KMS-11 (cell line): ENCODE measurements around the gene TEAD1.

Source experiments
- H2AFZ ChIP-seq: fragments of 200-600 bp; sonication (generic); 2 replicates; pipeline ENCODE4 v1.6.1; 2016; ENCODE audit warnings: antibody characterized with exemption, mixed run types, low read depth
- H3K27ac ChIP-seq: fragments of 200-600 bp; sonication (generic); 2 replicates; pipeline ENCODE4 v1.6.1; 2016; ENCODE audit warnings: mild to moderate bottlenecking, mixed run types
- H3K27me3 ChIP-seq: fragments of 200-600 bp; sonication (generic); 2 replicates; pipeline ENCODE4 v1.6.1; 2017; ENCODE audit warnings: mild to moderate bottlenecking, low read depth, mixed run types, moderate library complexity; ENCODE audit not compliant: insufficient read depth
- H3K36me3 ChIP-seq: fragments of 200-600 bp; sonication (generic); 2 replicates; pipeline ENCODE4 v1.6.1; 2017; ENCODE audit warnings: mild to moderate bottlenecking, mixed run types; ENCODE audit not compliant: insufficient read depth
- H3K4me1 ChIP-seq: fragments of 200-600 bp; sonication (generic); 2 replicates; pipeline ENCODE4 v1.6.1; 2016; ENCODE audit warnings: mild to moderate bottlenecking, low read depth, mixed run types; ENCODE audit not compliant: poor library complexity, severe bottlenecking
- H3K4me2 ChIP-seq: fragments of 200-600 bp; sonication (generic); 2 replicates; pipeline ENCODE4 v1.7.0; 2016; ENCODE audit warnings: mild to moderate bottlenecking, mixed run types
- H3K4me3 ChIP-seq: fragments of 200-600 bp; sonication (generic); IDR thresholded peaks from 2 replicates; pipeline ENCODE4 v1.6.1; 2017; ENCODE audit warnings: low read depth, low read length, mixed read lengths; ENCODE audit not compliant: insufficient read depth
- H3K79me2 ChIP-seq: fragments of 200-600 bp; sonication (generic); 2 replicates; pipeline ENCODE4 v1.6.1; 2016; ENCODE audit warnings: low read depth, mixed run types; ENCODE audit not compliant: insufficient read depth
- H3K9ac ChIP-seq: fragments of 200-600 bp; sonication (generic); 2 replicates; pipeline ENCODE4 v1.6.1; 2016; ENCODE audit warnings: mild to moderate bottlenecking, mixed run types
- H4K20me1 ChIP-seq: fragments of 200-600 bp; sonication (generic); 2 replicates; pipeline ENCODE4 v1.6.1; 2016; ENCODE audit warnings: mild to moderate bottlenecking, mixed run types; ENCODE audit not compliant: insufficient read depth
- CTCF ChIP-seq: fragments of 200-600 bp; sonication (generic); conservative IDR thresholded peaks from 2 replicates; pipeline ENCODE4 v1.6.1; 2017; ENCODE audit warnings: low read depth, mild to moderate bottlenecking, antibody characterized with exemption, low read length, moderate library complexity, mixed read lengths

Gene TEAD1

GRCh38 chr11:12673924-12674570 lies at the start of gene TEAD1:
Gene TEAD1 (plus strand): TSS chr11:12674421.
- TF ChIP-seq CTCF, result no peak
- Histone ChIP-seq H3K9ac (peak within 1 kb of the TSS; percentile 94), H2AFZ (peak within 1 kb of the TSS; percentile 82), H3K4me3 (no peak within 1 kb of the TSS), H3K79me2 (peaks cover 40% of the 10 kb centered on the region), H3K4me1 (peaks cover 31% of the 10 kb centered on the region), H3K27ac (peak within 1 kb of the TSS; percentile 73), H3K4me2 (peak within 1 kb of the TSS; percentile 59), H4K20me1 (peaks cover 15% of the 10 kb centered on the region), H3K27me3 (no peaks in the 10 kb centered on the region), H3K36me3 (no peaks in the 10 kb centered on the region)

GRCh38 chr11:12624595-12624994 lies 49.6 kb upstream of the TEAD1 start:
- no peak overlapping the region for H3K27ac ChIP-seq
- TF ChIP-seq CTCF, result no peak

GRCh38 chr11:12625438-12626071 lies 48.7 kb upstream of the TEAD1 start:
- no peak overlapping the region for H3K4me2 ChIP-seq
- no peak for TF ChIP-seq CTCF
- H3K79me2 ChIP-seq, result no peaks in the 10 kb centered on the region
- no peaks in the 10 kb centered on the region for H3K27me3 ChIP-seq
- no peak overlapping the region for H2AFZ ChIP-seq
- H3K9ac ChIP-seq, result no peak overlapping the region
- no peaks in the 10 kb centered on the region for H3K36me3 ChIP-seq
- no peak overlapping the region for H3K27ac ChIP-seq
- H4K20me1 ChIP-seq, result no peaks in the 10 kb centered on the region
- no peak overlapping the region for H3K4me3 ChIP-seq
- no peaks in the 10 kb centered on the region for H3K4me1 ChIP-seq

More at GRCh38 chr11:12624595-12624994, 49.6 kb upstream of the TEAD1 start:
- Histone ChIP-seq H2AFZ (no peak overlapping the region), H3K4me2 (no peak overlapping the region), H3K4me1 (no peaks in the 10 kb centered on the region), H3K36me3 (no peaks in the 10 kb centered on the region), H3K27me3 (no peaks in the 10 kb centered on the region), H3K79me2 (no peaks in the 10 kb centered on the region), H4K20me1 (no peaks in the 10 kb centered on the region), H3K4me3 (no peak overlapping the region), H3K9ac (no peak overlapping the region)

- Histone ChIP-seq H3K36me3 (no peaks in the 10 kb centered on the region), H3K79me2 (no peaks in the 10 kb centered on the region), H3K4me3 (no peak overlapping the region), H4K20me1 (no peaks in the 10 kb centered on the region), H3K4me2 (no peak overlapping the region), H3K27ac (no peak overlapping the region), H3K27me3 (no peaks in the 10 kb centered on the region), H3K9ac (no peak overlapping the region), H2AFZ (no peak overlapping the region), H3K4me1 (no peaks in the 10 kb centered on the region)
- TF ChIP-seq CTCF, result no peak
Measured at GRCh38 chr11:12626616-12627015, 47.6 kb upstream of the TEAD1 start.
